ENCODE results near the gene SNX17. TPM values are rescaled to one million over a fixed set of nuclear protein-coding genes. Genes with fewer than 3 reads are reported as not detected.
A peak's percentile ranks its signal among the peaks of the same experiment; 100 is the strongest.

Gene SNX17, protein sequence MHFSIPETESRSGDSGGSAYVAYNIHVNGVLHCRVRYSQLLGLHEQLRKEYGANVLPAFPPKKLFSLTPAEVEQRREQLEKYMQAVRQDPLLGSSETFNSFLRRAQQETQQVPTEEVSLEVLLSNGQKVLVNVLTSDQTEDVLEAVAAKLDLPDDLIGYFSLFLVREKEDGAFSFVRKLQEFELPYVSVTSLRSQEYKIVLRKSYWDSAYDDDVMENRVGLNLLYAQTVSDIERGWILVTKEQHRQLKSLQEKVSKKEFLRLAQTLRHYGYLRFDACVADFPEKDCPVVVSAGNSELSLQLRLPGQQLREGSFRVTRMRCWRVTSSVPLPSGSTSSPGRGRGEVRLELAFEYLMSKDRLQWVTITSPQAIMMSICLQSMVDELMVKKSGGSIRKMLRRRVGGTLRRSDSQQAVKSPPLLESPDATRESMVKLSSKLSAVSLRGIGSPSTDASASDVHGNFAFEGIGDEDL
- 100 to 1,000 TPM; 109 to 120 TPM for total RNA-seq

- DNase-seq: peak; percentile 99
- Mint-ChIP-seq H3K27me3 (no peaks in the 10 kb centered on the region), H3K4me3 (peak within 1 kb of the TSS; percentile 84), H3K36me3 (ENCODE audit: low read depth) (peaks cover 43% of the 10 kb centered on the region), H3K4me1 (peaks cover 45% of the 10 kb centered on the region), H3K27ac (peak within 1 kb of the TSS; percentile 97), H3K9me3 (no peaks in the 10 kb centered on the region)
- CTCF ChIA-PET: interaction anchor here (0.6 to 2.4 kb wide), 17 partner anchors 9 to 314 kb away, joined by 3 to 15 read pairs (median 4); partner anchors contain the start of genes GTF3C2, NRBP1 and PPM1G
- POLR2A ChIA-PET: interaction anchor here (0.8 to 1.5 kb wide), 3 partner anchors 10 to 59 kb away, joined by 3 to 4 read pairs (median 3); partner anchors contain the start of gene GTF3C2
Observed at GRCh38 chr2:27370026-27370815, at the start of gene SNX17, which contains the start of gene EIF2B4. TSS of gene SNX17 (plus strand) at chr2:27370616. CDS start at chr2:27370744, 128 bp downstream. TSS of gene EIF2B4 (minus strand) at chr2:27370338. CDS start at chr2:27370314, 24 bp downstream.

DNA sequence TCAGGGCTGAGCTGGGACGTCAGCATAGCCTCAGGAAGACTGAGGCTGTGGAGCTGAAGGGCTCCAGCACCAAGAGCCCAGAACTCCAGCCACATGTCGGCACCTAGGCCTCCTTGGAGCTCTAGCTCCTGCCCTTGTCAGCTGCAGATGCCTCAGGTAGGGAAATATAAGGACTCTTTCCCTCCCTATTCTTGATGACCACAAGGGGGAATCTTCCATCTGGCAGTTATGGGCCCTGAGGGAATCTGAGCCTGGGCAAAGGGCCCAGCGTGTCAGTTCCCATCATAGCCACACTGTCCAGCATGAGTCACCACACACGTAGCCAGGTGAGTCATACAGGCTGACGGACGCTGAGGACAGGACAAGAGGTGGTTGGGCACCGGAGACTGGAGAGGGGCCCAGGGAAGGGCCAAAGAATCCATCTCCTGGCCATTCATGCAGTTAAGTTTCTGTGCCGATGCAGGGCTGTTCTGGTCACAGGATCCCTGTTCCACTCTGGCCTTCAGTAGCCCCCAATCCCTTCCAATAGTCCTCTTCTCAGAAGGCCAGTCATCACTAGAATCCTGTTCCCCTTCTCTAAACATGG, 49.4 kb upstream of the SNX17 start:
- POLR2A ChIA-PET: no interaction called here

GRCh38 chr2:27322301-27322765, 48.1 kb upstream of the SNX17 start:
- ChIA-PET CTCF (interaction anchor here (1.4 to 1.8 kb wide), 5 partner anchors 14 to 234 kb away, joined by 3 to 8 read pairs (median 4); partner anchors contain the start of gene UCN), POLR2A (no interaction called here)
- Mint-ChIP-seq H3K4me1 (peaks cover 23% of the 10 kb centered on the region), H3K27me3 (no peaks in the 10 kb centered on the region), H3K36me3 (ENCODE audit: low read depth) (peaks cover 15% of the 10 kb centered on the region), H3K4me3 (peak overlapping the region; percentile 89), H3K27ac (peak overlapping the region; percentile 94), H3K9me3 (no peaks in the 10 kb centered on the region)
- peak; percentile 29 for DNase-seq

More for the DNA sequence above, 49.4 kb upstream of the SNX17 start:
- peaks cover 23% of the 10 kb centered on the region for H3K4me1 Mint-ChIP-seq
- H3K27me3 Mint-ChIP-seq: no peaks in the 10 kb centered on the region
- peaks cover 4% of the 10 kb centered on the region for H3K36me3 Mint-ChIP-seq (ENCODE audit: low read depth)
- peak overlapping the region; percentile 61 for H3K27ac Mint-ChIP-seq
- H3K4me3 Mint-ChIP-seq: peak overlapping the region; percentile 89
- no peaks in the 10 kb centered on the region for H3K9me3 Mint-ChIP-seq
- DNase-seq: no peak
- CTCF ChIA-PET: interaction anchor here (0.5 kb wide), 1 partner anchor 258 kb away, joined by 3 read pairs; no protein-coding TSS in a partner anchor

- CTCF ChIA-PET: interaction anchor here (1.1 to 1.8 kb wide), 7 partner anchors 15 to 235 kb away, joined by 3 to 8 read pairs (median 4); partner anchors contain the start of genes UCN and ZNF513
- no peaks in the 10 kb centered on the region for H3K9me3 Mint-ChIP-seq
Observed at GRCh38 chr2:27322766-27323595, 47.4 kb upstream of the SNX17 start, which contains the start of gene MPV17. TSS of gene MPV17 (minus strand) at chr2:27323097. CDS start at chr2:27322517, 580 bp downstream.

GRCh38 chr2:27323596-27324285, 46.7 kb upstream of the SNX17 start:
- H3K4me1 Mint-ChIP-seq: peaks cover 23% of the 10 kb centered on the region
- ChIA-PET POLR2A (no interaction called here), CTCF (interaction anchor here (0.6 to 1.7 kb wide), 9 partner anchors 16 to 360 kb away, joined by 3 to 5 read pairs (median 3); partner anchors contain the start of genes UCN and ZNF513)
- H3K36me3 Mint-ChIP-seq (ENCODE audit: low read depth): peaks cover 27% of the 10 kb centered on the region
- no peak for DNase-seq
- H3K9me3 Mint-ChIP-seq: no peaks in the 10 kb centered on the region
- no peaks in the 10 kb centered on the region for H3K27me3 Mint-ChIP-seq
- H3K27ac Mint-ChIP-seq: peak overlapping the region; percentile 94
- peak overlapping the region; percentile 89 for H3K4me3 Mint-ChIP-seq

More at GRCh38 chr2:27322766-27323595, 47.4 kb upstream of the SNX17 start, which contains the start of gene MPV17:
- H3K4me3 Mint-ChIP-seq: peak within 1 kb of the TSS; percentile 89
- DNase-seq: peak; percentile 92
- H3K27me3 Mint-ChIP-seq: no peaks in the 10 kb centered on the region
- POLR2A ChIA-PET: no interaction called here
- peaks cover 19% of the 10 kb centered on the region for H3K36me3 Mint-ChIP-seq (ENCODE audit: low read depth)
- peak within 1 kb of the TSS; percentile 94 for H3K27ac Mint-ChIP-seq
- H3K4me1 Mint-ChIP-seq: peaks cover 23% of the 10 kb centered on the region

DNA sequence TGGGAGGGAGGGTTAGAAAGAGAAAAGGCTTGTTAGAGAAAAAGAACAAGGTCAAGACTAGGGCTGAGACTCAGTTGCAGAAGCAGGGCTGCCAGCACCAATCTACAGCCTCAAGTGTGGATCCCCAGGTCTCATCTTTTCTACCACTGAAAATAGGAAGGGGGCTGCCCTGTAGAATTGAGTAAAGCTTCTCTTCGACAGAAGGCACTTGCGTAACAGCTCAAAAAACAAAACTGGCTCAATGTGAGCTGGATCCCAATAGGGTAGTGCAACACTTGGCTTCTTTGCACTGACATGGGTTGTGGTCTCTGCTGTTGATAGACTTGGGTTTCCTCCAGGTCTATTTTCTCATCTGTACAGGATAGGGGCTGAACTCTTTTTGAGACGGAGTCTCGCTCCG, 45.7 kb upstream of the SNX17 start:
- ChIA-PET CTCF (interaction anchor here (0.6 to 1.5 kb wide), 4 partner anchors 21 to 359 kb away, joined by 3 to 4 read pairs (median 3); no protein-coding TSS in a partner anchor), POLR2A (no interaction called here)
- Mint-ChIP-seq H3K36me3 (ENCODE audit: low read depth) (peaks cover 32% of the 10 kb centered on the region), H3K27ac (no peak overlapping the region), H3K4me3 (peak overlapping the region; percentile 38), H3K27me3 (no peaks in the 10 kb centered on the region), H3K9me3 (no peaks in the 10 kb centered on the region), H3K4me1 (peaks cover 23% of the 10 kb centered on the region)
- no peak for DNase-seq

GRCh38 chr2:27335311-27335710, 35.1 kb upstream of the SNX17 start:
- CTCF ChIA-PET: interaction anchor here (1.2 kb wide), 1 partner anchor 24 kb away, joined by 4 read pairs; no protein-coding TSS in a partner anchor
- H3K9me3 Mint-ChIP-seq: no peaks in the 10 kb centered on the region
- H3K36me3 Mint-ChIP-seq (ENCODE audit: low read depth): peaks cover 35% of the 10 kb centered on the region
- H3K27ac Mint-ChIP-seq: no peak overlapping the region
- no peak for DNase-seq
- POLR2A ChIA-PET: no interaction called here
- H3K27me3 Mint-ChIP-seq: no peaks in the 10 kb centered on the region
- no peak overlapping the region for H3K4me3 Mint-ChIP-seq
- no peaks in the 10 kb centered on the region for H3K4me1 Mint-ChIP-seq

DNA sequence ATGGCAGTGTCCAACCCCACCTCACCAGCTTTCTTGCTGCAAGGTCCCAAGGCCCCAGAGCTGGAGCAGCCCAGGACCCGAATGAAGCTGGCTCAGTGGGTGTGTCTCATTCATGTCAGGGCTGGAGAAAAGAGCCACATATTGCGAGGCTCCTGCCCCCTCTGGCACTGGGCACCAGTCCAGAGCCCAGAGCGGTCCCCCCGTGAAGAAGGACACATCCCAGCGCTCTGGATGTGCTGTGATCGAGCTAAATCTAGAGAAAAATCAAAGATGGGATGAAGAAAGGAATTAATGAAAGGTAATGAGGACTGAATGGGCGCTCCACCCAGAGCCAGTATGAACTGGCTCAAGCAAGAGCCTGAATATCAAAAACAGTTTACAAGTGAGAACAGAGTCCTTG, 34.2 kb upstream of the SNX17 start:
- DNase-seq: no peak
- POLR2A ChIA-PET: no interaction called here
- Mint-ChIP-seq H3K4me3 (no peak overlapping the region), H3K27ac (no peak overlapping the region), H3K27me3 (no peaks in the 10 kb centered on the region), H3K4me1 (no peaks in the 10 kb centered on the region), H3K36me3 (ENCODE audit: low read depth) (peaks cover 36% of the 10 kb centered on the region), H3K9me3 (no peaks in the 10 kb centered on the region)
- CTCF ChIA-PET: interaction anchor here (0.7 to 1.1 kb wide), 2 partner anchors 15 to 354 kb away, joined by 3 to 4 read pairs; no protein-coding TSS in a partner anchor

GRCh38 chr2:27347641-27348040, 22.8 kb upstream of the SNX17 start:
- Mint-ChIP-seq H3K36me3 (ENCODE audit: low read depth) (peaks cover 10% of the 10 kb centered on the region), H3K27me3 (no peaks in the 10 kb centered on the region), H3K27ac (no peak overlapping the region), H3K9me3 (no peaks in the 10 kb centered on the region), H3K4me1 (peaks cover 21% of the 10 kb centered on the region), H3K4me3 (no peak overlapping the region)
- ChIA-PET CTCF (interaction anchor here (1.5 kb wide), 1 partner anchor 24 kb away, joined by 5 read pairs; the partner anchor contains the start of gene MPV17), POLR2A (no interaction called here)
- DNase-seq: no peak

- Mint-ChIP-seq H3K27ac (no peak overlapping the region), H3K4me3 (no peak overlapping the region)
- CTCF ChIA-PET: interaction anchor here (0.7 to 1.4 kb wide), 4 partner anchors 10 to 263 kb away, joined by 3 to 4 read pairs (median 4); no protein-coding TSS in a partner anchor
Observed at GRCh38 chr2:27350106-27350693, 20.2 kb upstream of the SNX17 start.

More at GRCh38 chr2:27350106-27350693, 20.2 kb upstream of the SNX17 start:
- no peaks in the 10 kb centered on the region for H3K9me3 Mint-ChIP-seq
- H3K36me3 Mint-ChIP-seq (ENCODE audit: low read depth): peaks cover 10% of the 10 kb centered on the region
- POLR2A ChIA-PET: no interaction called here
- no peak for DNase-seq
- peaks cover 34% of the 10 kb centered on the region for H3K4me1 Mint-ChIP-seq
- H3K27me3 Mint-ChIP-seq: no peaks in the 10 kb centered on the region

All from activated CD4-positive, alpha-beta T cell treated with anti-CD3 and anti-CD28 coated beads, Interleukin-2, amount 10 ng/mL, durations not matched to agents 7 days and 5 days (primary cell).